Measurements from ENCODE around the gene HCRTR1. TPM values are rescaled to one million over a fixed set of nuclear protein-coding genes. Genes with fewer than 3 reads are reported as not detected.

The HCRTR1 gene
- total and polyA plus RNA-seq, 2 donors (not counting 1 experiment from before 2014, with no cell fraction given), result 0.22 TPM; not detected in 1

- peaks cover 31% of the 10 kb centered on the region for H3K4me1 Mint-ChIP-seq
- peaks cover 56% of the 10 kb centered on the region for H3K79me2 ChIP-seq (ENCODE audit: control insufficient read depth, insufficient read depth, low read length)
- peaks cover 17 to 19% of the 10 kb centered on the region in 2 donors for H3K4me1 ChIP-seq (ENCODE audit: control insufficient read depth in 2 of 2, insufficient read depth in 2 of 2, low read length in 2 of 2)
- 0% methylated on average over 16 of the region's 18 CpGs for WGBS (ENCODE audit: insufficient coverage)
- H3K27ac ChIP-seq (ENCODE audit: low read length in 2 of 2), result peak overlapping the region; percentile 98 to 99
- peak overlapping the region; percentile 86 for H3K4me2 ChIP-seq (replicated peaks; ENCODE audit: low read depth, low read length, poor library complexity, severe bottlenecking)
- H3K36me3 ChIP-seq (replicated peaks in 1 of 2; ENCODE audit: control extremely low read depth in 1 of 2, control insufficient read depth in 1 of 2, extremely low read depth in 1 of 2, insufficient read depth in 2 of 2, low read length in 1 of 2), result peaks cover 0 to 5% of the 10 kb centered on the region in 2 experiments
- H3K9me3 Mint-ChIP-seq (ENCODE audit: insufficient read depth), result no peaks in the 10 kb centered on the region
- intact Hi-C loops (cut with micrococcal nuclease), result loop anchor here (1.0 to 10.0 kb wide), 7 partner anchors 37 to 1171 kb away; partner anchors contain the start of genes KHDRBS1, PTP4A2, S100PBP and YARS1
- H3K4me3 ChIP-seq (ENCODE audit: control extremely low read depth in 1 of 5, extremely low read depth in 1 of 5, insufficient read depth in 1 of 5, low read depth in 2 of 5, low read length in 4 of 5), result peak overlapping the region; percentile 31 to 98 (median 95)
- ATAC-seq (ENCODE audit: low read depth), result no peak
- H3K27me3 Mint-ChIP-seq, result no peaks in the 10 kb centered on the region
- TF ChIP-seq EZH2 (IDR thresholded peaks at IDR 0.05; ENCODE audit: borderline replicate concordance, insufficient read depth, low read depth, low read length, poor library complexity, severe bottlenecking), result no peak
- TF ChIP-seq, protein P1, sequence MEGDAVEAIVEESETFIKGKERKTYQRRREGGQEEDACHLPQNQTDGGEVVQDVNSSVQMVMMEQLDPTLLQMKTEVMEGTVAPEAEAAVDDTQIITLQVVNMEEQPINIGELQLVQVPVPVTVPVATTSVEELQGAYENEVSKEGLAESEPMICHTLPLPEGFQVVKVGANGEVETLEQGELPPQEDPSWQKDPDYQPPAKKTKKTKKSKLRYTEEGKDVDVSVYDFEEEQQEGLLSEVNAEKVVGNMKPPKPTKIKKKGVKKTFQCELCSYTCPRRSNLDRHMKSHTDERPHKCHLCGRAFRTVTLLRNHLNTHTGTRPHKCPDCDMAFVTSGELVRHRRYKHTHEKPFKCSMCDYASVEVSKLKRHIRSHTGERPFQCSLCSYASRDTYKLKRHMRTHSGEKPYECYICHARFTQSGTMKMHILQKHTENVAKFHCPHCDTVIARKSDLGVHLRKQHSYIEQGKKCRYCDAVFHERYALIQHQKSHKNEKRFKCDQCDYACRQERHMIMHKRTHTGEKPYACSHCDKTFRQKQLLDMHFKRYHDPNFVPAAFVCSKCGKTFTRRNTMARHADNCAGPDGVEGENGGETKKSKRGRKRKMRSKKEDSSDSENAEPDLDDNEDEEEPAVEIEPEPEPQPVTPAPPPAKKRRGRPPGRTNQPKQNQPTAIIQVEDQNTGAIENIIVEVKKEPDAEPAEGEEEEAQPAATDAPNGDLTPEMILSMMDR (IDR thresholded peaks at IDR 0.05), result no peak
- H3K27me3 ChIP-seq (replicated peaks in 1 of 4; ENCODE audit: control extremely low read depth in 1 of 4, control insufficient read depth in 3 of 4, insufficient read depth in 4 of 4, low read length in 3 of 4), result no peaks in the 10 kb centered on the region
- H3K9me3 ChIP-seq (ENCODE audit: control extremely low read depth in 1 of 3, control insufficient read depth in 2 of 3, insufficient read depth in 1 of 3, low read length in 2 of 3), result no peaks in the 10 kb centered on the region
- ChIA-PET CTCF (interaction anchor here (1.1 to 2.8 kb wide), 2 partner anchors 20 to 145 kb away, joined by 5 to 16 read pairs; no protein-coding TSS in a partner anchor), POLR2A (interaction anchor here (0.8 to 1.9 kb wide), 2 partner anchors 145 to 692 kb away, joined by 3 to 9 read pairs; no protein-coding TSS in a partner anchor)
- H2AFZ ChIP-seq (ENCODE audit: insufficient read depth, low read depth, low read length, poor library complexity, severe bottlenecking), result peak overlapping the region; percentile 83
- H3K4me3 Mint-ChIP-seq, result peak overlapping the region; percentile 98
- peaks cover 23% of the 10 kb centered on the region for H4K20me1 ChIP-seq (ENCODE audit: control insufficient read depth, insufficient read depth, low read length, poor library complexity, severe bottlenecking)
- DNase-seq, result no peak
- H3K9ac ChIP-seq (ENCODE audit: low read length), result peak overlapping the region; percentile 98
- peak overlapping the region; percentile 99 for H3K27ac Mint-ChIP-seq
Measured at GRCh38 chr1:31643976-31644559, 26.6 kb downstream of the HCRTR1 start.

Data from B cell (primary cell).